Upper lobe of left lung (tissue), 6 donors: ENCODE results near the gene SDS. TPM values are rescaled to one million over a fixed set of nuclear protein-coding genes. Genes with fewer than 3 reads are reported as not detected.

Experiments
- ATAC-seq, 2 donors: fragments of 200-7000 bp; cut with Tn5 transposase; one replicate each; pipeline ENCODE4 v1.9.1; 2022; ENCODE audit warnings: mild to moderate bottlenecking in 2 of 2, moderate library complexity in 2 of 2; ENCODE audit not compliant: low FRiP score in 2 of 2
- DNase-seq, 2 donors: peaks; one replicate each; pipeline ENCODE4 v3.0.0-alpha.2; 2019 to 2020
- H3K27ac ChIP-seq, 4 donors: fragments of 200-600 bp; sonication (generic); one replicate each; pipeline ENCODE4 v1.5.1; 2016 to 2019
- H3K27me3 ChIP-seq, 4 donors: fragments of 200-600 bp; sonication (generic); one replicate each; pipeline ENCODE4 v1.5.1; 2017 to 2019
- H3K36me3 ChIP-seq, 4 donors: fragments of 200-600 bp; sonication (generic); one replicate each; pipeline ENCODE4 v1.5.1; 2016 to 2019
- H3K4me1 ChIP-seq, 4 donors: fragments of 200-600 bp; sonication (generic); one replicate each; pipeline ENCODE4 v1.5.1; 2018 to 2019
- H3K4me3 ChIP-seq, 4 donors: fragments of 200-600 bp; sonication (generic); one replicate each; pipeline ENCODE4 v1.5.1; 2017 to 2019; ENCODE audit warnings: mild to moderate bottlenecking in 2 of 4, moderate library complexity in 1 of 4
- H3K9me3 ChIP-seq, 4 donors: fragments of 200-600 bp; sonication (generic); one replicate each; pipeline ENCODE4 v1.5.1; 2018 to 2019
- EP300 ChIP-seq, 4 donors: sonication (generic); formaldehyde crosslinking; IDR thresholded peaks; one replicate each; pipeline ENCODE4 v1.5.1; 2017; ENCODE audit warnings: antibody characterized with exemption in 4 of 4, control low read depth in 2 of 4
- POLR2A ChIP-seq, 4 donors: fragments of 450-650 bp; IDR thresholded peaks; one replicate each; pipeline ENCODE4 v1.5.1; 2016 to 2017; ENCODE audit warnings: antibody characterized with exemption in 4 of 4, mild to moderate bottlenecking in 2 of 4
- POLR2AphosphoS5 ChIP-seq, 2 donors: sonication (generic); formaldehyde crosslinking; IDR thresholded peaks; one replicate each; pipeline ENCODE4 v1.5.1; 2017; ENCODE audit warnings: antibody characterized with exemption in 2 of 2
- WGBS, 2 donors: methylation state at CpG; one replicate each; pipeline ENCODE4 v1.1.5; 2017 to 2018; 5-methylcytosine and 5-hydroxymethylcytosine counted together
- total RNA-seq, 6 donors: library from RNA; depleted of rRNA in 4 of 6; stranded (reverse); fragments of >200 nt in 4 of 6; gene quantifications; one replicate each; pipeline versions ENCODE4 v1.1.0 to v1.2.1, GENCODE V29; 2016 to 2021
- TF ChIP-seq, protein P1 (sequence below), 6 experiments: fragments of 450-650 bp in 4 of 6; fragments of 200-600 bp in 2 of 6; sonication (generic) in 2 of 6; IDR thresholded peaks; one replicate each; pipeline ENCODE4 v1.5.1; 2016 to 2019; ENCODE audit warnings: antibody characterized with exemption in 6 of 6
- donor health status: DM: no; HTN: no; CAD: no; lungs with moderate emphysema.
- donor health status: DM: no; HTN: yes; CAD: no; lungs with severe emphysema.

Gene SDS
- total RNA-seq, 6 donors from 2014 or later, result 1.00 to 4.0 (median 2.4) TPM

DNA sequence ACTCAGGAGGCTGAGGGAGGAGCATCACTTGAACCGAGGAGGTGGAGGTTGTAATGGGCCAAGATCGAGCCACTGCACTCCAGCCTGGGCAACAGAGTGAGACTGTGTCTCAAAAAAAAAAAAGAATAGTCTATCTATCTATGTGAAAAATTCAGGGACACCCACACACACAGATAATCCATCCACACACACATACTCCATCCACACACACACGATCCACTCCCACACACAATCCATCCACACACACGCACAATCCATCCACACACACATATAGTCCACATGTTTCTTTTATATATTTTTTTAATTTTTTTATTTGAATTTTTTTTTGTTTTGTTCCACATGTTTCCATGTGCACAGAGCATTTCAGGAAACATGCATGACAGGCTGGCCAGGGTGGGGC lies 3.3 kb downstream of the SDS start:
- H3K36me3 ChIP-seq, result no peaks in the 10 kb centered on the region
- no peak for DNase-seq
- TF ChIP-seq POLR2A (IDR thresholded peaks at IDR 0.05) (no peak), EP300 (IDR thresholded peaks at IDR 0.05) (no peak), POLR2AphosphoS5 (IDR thresholded peaks at IDR 0.05) (no peak)
- TF ChIP-seq, protein P1, sequence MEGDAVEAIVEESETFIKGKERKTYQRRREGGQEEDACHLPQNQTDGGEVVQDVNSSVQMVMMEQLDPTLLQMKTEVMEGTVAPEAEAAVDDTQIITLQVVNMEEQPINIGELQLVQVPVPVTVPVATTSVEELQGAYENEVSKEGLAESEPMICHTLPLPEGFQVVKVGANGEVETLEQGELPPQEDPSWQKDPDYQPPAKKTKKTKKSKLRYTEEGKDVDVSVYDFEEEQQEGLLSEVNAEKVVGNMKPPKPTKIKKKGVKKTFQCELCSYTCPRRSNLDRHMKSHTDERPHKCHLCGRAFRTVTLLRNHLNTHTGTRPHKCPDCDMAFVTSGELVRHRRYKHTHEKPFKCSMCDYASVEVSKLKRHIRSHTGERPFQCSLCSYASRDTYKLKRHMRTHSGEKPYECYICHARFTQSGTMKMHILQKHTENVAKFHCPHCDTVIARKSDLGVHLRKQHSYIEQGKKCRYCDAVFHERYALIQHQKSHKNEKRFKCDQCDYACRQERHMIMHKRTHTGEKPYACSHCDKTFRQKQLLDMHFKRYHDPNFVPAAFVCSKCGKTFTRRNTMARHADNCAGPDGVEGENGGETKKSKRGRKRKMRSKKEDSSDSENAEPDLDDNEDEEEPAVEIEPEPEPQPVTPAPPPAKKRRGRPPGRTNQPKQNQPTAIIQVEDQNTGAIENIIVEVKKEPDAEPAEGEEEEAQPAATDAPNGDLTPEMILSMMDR (IDR thresholded peaks at IDR 0.05), result no peak
- H3K27ac ChIP-seq, result no peak overlapping the region
- no peak overlapping the region for H3K4me3 ChIP-seq
- ATAC-seq, result no peak
- peaks cover 0 to 8% (median 4%) of the 10 kb centered on the region in 4 donors for H3K4me1 ChIP-seq
- no peaks in the 10 kb centered on the region for H3K9me3 ChIP-seq
- no peaks in the 10 kb centered on the region for H3K27me3 ChIP-seq
- 70 to 84% methylated on average over 4 of the region's 4 CpGs for WGBS, 2 donors

DNA sequence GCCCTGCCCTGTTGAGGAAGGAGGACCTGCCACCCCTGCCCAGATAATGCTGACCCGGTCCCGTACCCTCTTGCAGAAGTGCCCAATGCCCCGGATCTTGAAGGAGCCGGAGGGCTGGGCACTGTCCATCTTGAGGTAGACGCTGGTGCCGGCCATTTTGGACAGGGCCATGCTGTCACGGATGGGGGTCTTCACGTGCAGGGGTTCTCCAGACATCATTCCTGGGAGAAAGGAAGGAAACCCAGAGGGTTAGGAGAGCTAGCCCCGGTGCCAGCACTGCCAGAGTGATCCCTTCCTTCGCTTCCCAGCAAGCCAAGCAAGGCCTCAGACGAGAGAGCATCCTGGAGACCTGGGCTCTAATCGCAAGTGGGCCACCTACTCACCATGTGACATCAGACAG lies 4.2 kb downstream of the SDS start:
- H3K4me1 ChIP-seq, result peaks cover 0 to 8% (median 4%) of the 10 kb centered on the region in 4 donors
- DNase-seq, result no peak
- TF ChIP-seq POLR2A (IDR thresholded peaks at IDR 0.05) (no peak), EP300 (IDR thresholded peaks at IDR 0.05) (no peak), POLR2AphosphoS5 (IDR thresholded peaks at IDR 0.05) (no peak)
- TF ChIP-seq, protein P1 (IDR thresholded peaks at IDR 0.05), result no peak
- H3K27me3 ChIP-seq, result no peaks in the 10 kb centered on the region
- 77 to 86% methylated on average over 6 to 12 of the region's 12 CpGs for WGBS, 2 donors
- H3K27ac ChIP-seq, result no peak overlapping the region
- H3K4me3 ChIP-seq, result no peak overlapping the region
- no peak for ATAC-seq
- H3K36me3 ChIP-seq, result no peaks in the 10 kb centered on the region
- H3K9me3 ChIP-seq, result no peaks in the 10 kb centered on the region

DNA sequence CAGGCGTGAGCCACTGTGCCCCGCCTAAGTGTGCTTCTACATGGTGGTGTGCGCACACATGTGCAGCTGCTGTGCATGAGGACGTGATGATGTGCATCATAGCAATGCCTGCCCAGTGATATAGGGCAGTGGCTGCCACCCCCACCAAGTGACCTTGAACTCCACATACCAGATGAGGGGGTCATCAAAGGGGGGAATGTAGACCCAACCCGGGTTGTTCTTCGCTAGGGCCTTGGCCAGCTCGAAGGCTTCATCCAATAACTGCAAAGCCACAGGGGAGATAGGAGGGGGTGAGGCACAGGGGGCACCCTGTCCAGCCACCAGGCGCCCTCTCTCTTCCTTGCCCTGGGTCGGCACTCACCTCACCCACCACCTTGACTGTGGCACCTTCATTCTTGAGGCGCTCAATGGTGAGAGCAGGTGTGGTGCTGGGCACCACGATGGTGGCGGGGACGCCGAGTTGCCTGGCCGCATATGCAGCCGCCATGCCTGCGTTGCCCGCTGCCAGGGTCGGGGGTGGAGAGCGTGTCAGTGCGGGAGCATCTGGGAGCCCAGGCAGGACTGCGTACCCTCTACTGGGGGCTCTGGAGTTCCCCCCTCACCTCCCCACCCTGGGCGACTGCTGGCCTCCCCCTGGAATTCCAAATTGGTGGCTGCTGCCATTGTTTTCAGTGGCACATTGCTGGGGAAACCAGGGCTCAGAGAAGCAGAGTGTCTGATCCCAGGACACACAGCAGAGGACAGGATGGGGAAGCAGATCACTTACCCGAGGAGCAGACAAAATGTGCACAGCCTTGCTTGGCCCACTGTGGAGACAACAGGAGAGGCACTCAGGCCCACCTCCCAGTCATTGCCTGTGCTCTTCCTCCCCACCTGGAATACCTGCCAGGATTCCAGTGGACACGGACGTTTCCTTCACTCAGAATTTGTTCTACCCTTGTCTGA lies 5.1 kb downstream of the SDS start:
- TF ChIP-seq EP300 (IDR thresholded peaks at IDR 0.05), result no peak
- no peak for TF ChIP-seq POLR2A (IDR thresholded peaks at IDR 0.05)
- TF ChIP-seq POLR2AphosphoS5 (IDR thresholded peaks at IDR 0.05), result no peak
- TF ChIP-seq, protein P1 (IDR thresholded peaks at IDR 0.05), result no peak
- DNase-seq, result peak in 1 of 2 donors; percentile 80
- H3K27me3 ChIP-seq, result no peaks in the 10 kb centered on the region

DNA sequence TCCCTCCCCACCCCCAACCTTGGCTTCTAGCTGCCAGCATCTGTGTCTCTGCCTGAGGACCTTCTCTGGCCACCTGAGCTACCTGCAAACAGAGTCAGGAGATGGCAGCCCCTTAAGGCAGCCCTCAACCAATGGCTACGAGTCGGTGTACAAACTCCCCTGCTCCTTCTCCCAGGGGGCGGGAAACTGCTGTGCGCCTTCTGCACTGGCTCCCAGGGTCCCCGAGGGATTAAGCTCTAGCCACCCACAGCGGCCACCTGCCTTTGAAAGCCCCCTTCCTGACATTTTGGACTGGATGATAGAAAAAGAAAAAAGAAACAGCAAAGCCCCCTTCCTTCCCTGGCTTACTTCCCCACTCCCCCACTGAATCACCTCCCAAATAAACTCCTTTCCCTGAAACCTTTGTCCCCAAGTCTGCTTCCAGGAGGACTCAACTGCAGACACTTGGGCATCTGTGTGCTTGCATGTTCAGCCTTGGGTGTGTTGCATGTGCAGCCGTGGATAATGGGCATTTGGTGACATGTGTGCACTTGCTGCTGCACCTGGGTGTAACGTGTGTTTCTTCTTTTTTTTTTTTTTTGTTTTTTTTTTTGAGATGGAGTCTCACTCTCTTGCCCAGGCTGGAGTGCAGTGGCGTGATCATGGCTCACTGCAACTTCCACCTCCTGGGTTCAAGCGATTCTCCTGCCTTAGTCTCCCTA lies 6.0 kb downstream of the SDS start:
- WGBS, 2 donors, result 52 to 76% methylated on average over 7 of the region's 10 CpGs
- H3K9me3 ChIP-seq, result no peaks in the 10 kb centered on the region
- TF ChIP-seq POLR2AphosphoS5 (IDR thresholded peaks at IDR 0.05) (no peak), EP300 (IDR thresholded peaks at IDR 0.05) (no peak), POLR2A (IDR thresholded peaks at IDR 0.05) (no peak)
- TF ChIP-seq, protein P1 (IDR thresholded peaks at IDR 0.05), result no peak
- no peak overlapping the region for H3K4me3 ChIP-seq
- no peaks in the 10 kb centered on the region for H3K4me1 ChIP-seq
- H3K27me3 ChIP-seq, result no peaks in the 10 kb centered on the region
- no peaks in the 10 kb centered on the region for H3K36me3 ChIP-seq
- DNase-seq, result no peak
- ATAC-seq, result no peak
- no peak overlapping the region for H3K27ac ChIP-seq

More for the DNA sequence above, 5.1 kb downstream of the SDS start:
- ATAC-seq, result no peak
- peaks cover 0 to under 1% (median under 1%) of the 10 kb centered on the region in 4 donors for H3K4me1 ChIP-seq
- H3K9me3 ChIP-seq, result no peaks in the 10 kb centered on the region
- H3K36me3 ChIP-seq, result no peaks in the 10 kb centered on the region
- no peak overlapping the region for H3K4me3 ChIP-seq
- H3K27ac ChIP-seq, result no peak overlapping the region
- 70 to 79% methylated on average over 5 to 13 of the region's 26 CpGs for WGBS, 2 donors
